K562 (cell line): ENCODE data around the gene NAXD. TPM values are rescaled to one million over a fixed set of nuclear protein-coding genes. Genes with fewer than 3 reads are reported as not detected.

ENCODE experiments used
- ATAC-seq: fragments of 200-7000 bp; cut with Tn5 transposase; 3 replicates; pipeline ENCODE4 v1.9.1; 2020; ENCODE audit warnings: moderate library complexity
- BruUV-seq: library from RNA; stranded (reverse); fragments of 400-500 nt; replicated peaks from 2 replicates; lab custom pipeline; 2021; lab: Mats Ljungman, UMichigan
- CTCF ChIA-PET: fragments of 300-600 bp; formaldehyde crosslinking; extraction: SDS; loops from one replicate; lab custom pipeline; 2021; ENCODE audit warnings: low intra/inter-chr PET ratio; lab: Yijun Ruan, JAX
- POLR2A ChIA-PET: fragments of 300-600, 350-650 bp; sonication (Branson Sonifier 250); formaldehyde crosslinking; extraction: SDS; loops from one replicate; lab custom pipeline; 2021; ENCODE audit warnings: antibody characterized with exemption, inconsistent platforms; lab: Yijun Ruan, JAX
- DNase-seq, 4 experiments: peaks; one replicate each; pipeline versions ENCODE4 v3.0.0 to v3.0.0-alpha.2; 2011 to 2018; ENCODE audit warnings: low spot score in 3 of 4, mixed read lengths in 3 of 4; ENCODE audit errors: extremely low read depth in 1 of 4
- FAIRE-seq: peaks from 2 replicates; lab custom pipeline; 2011; peaks lifted over from hg19 to GRCh38; lab: Jason Lieb, UNC
- H2AFZ ChIP-seq: 2 replicates; pipeline ENCODE4 v1.6.0; 2011; ENCODE audit warnings: low read depth, low read length, control low read depth, inconsistent platforms
- H3K27ac ChIP-seq: fragments of 200-600 bp; 3 replicates; pipeline ENCODE4 v1.8.0; 2011; ENCODE audit warnings: low read depth, mild to moderate bottlenecking, control low read depth, inconsistent platforms, low read length, moderate library complexity, mixed read lengths; ENCODE audit errors: extremely low read depth
- H3K27me3 ChIP-seq, 2 experiments: fragments of 300-600 bp in 1 of 2; 2 replicates in 1 of 2; 3 replicates in 1 of 2; pipeline versions ENCODE4 v1.6.0 to v1.8.0; 2011; ENCODE audit warnings: inconsistent platforms in 2 of 2, low read length in 2 of 2, mild to moderate bottlenecking in 1 of 2, mixed read lengths in 1 of 2, moderate library complexity in 1 of 2; ENCODE audit not compliant: control insufficient read depth in 2 of 2, insufficient read depth in 2 of 2
- H3K36me3 ChIP-seq: fragments of 300-600 bp; 3 replicates; pipeline ENCODE4 v1.8.0; 2011; ENCODE audit warnings: mild to moderate bottlenecking, low read length, inconsistent platforms; ENCODE audit not compliant: control insufficient read depth, insufficient read depth
- H3K4me1 ChIP-seq, 2 experiments: fragments of 200-600 bp in 1 of 2; replicated peaks in 1 of 2; 2 replicates in 1 of 2; 3 replicates in 1 of 2; pipeline versions ENCODE4 v1.5.1 to v1.8.0; 2011; ENCODE audit warnings: inconsistent platforms in 2 of 2, low read length in 2 of 2, mild to moderate bottlenecking in 1 of 2, mixed read lengths in 1 of 2, moderate library complexity in 1 of 2; ENCODE audit not compliant: control insufficient read depth in 2 of 2, insufficient read depth in 2 of 2
- H3K4me2 ChIP-seq: 2 replicates; pipeline ENCODE4 v1.6.1; 2011; ENCODE audit warnings: low read length, control low read depth, inconsistent platforms, mixed read lengths; ENCODE audit not compliant: insufficient read depth
- H3K4me3 ChIP-seq: fragments of 200-600 bp; sonication (generic), shearing (Covaris generic); 2 replicates; pipeline ENCODE4 v1.5.1; 2016; ENCODE audit warnings: control low read depth, inconsistent platforms
- H3K79me2 ChIP-seq: fragments of 200-600 bp; 3 replicates; pipeline ENCODE4 v1.8.0; 2011; ENCODE audit warnings: low read length, inconsistent platforms; ENCODE audit not compliant: control insufficient read depth, insufficient read depth
- H3K9ac ChIP-seq, 2 experiments: 2 replicates each; pipeline versions ENCODE4 v1.6.0 to v1.6.1; 2011; ENCODE audit warnings: low read depth in 2 of 2, low read length in 2 of 2, control low read depth in 1 of 2, inconsistent platforms in 1 of 2, mild to moderate bottlenecking in 1 of 2, mixed read lengths in 1 of 2; ENCODE audit not compliant: insufficient read depth in 1 of 2
- H3K9me1 ChIP-seq: one replicate; pipeline ENCODE4 v1.6.0; 2011; ENCODE audit warnings: inconsistent platforms, mild to moderate bottlenecking, low read length, moderate library complexity; ENCODE audit not compliant: control insufficient read depth, insufficient read depth
- H3K9me3 ChIP-seq: replicated peaks from 2 replicates; pipeline ENCODE4 v1.5.1; 2011; ENCODE audit warnings: low read depth, low read length, inconsistent platforms; ENCODE audit not compliant: control insufficient read depth, insufficient read depth
- H4K20me1 ChIP-seq: replicated peaks from 2 replicates; pipeline ENCODE4 v1.6.1; 2011; ENCODE audit warnings: low read length, inconsistent platforms, mixed read lengths; ENCODE audit not compliant: control insufficient read depth, insufficient read depth
- NFIC ChIP-seq: fragments of 450-650 bp; IDR thresholded peaks from 2 replicates; pipeline ENCODE4 v1.6.1; 2017; ENCODE audit warnings: mild to moderate bottlenecking, inconsistent platforms
- PTRF ChIP-seq: fragments of 450-650 bp; IDR thresholded peaks from 2 replicates; pipeline ENCODE4 v1.6.1; 2016; ENCODE audit warnings: mild to moderate bottlenecking, missing genetic modification characterization, missing compliant biosample characterization
- SRSF7 ChIP-seq: fragments of 200-400 bp; formaldehyde crosslinking; optimal IDR thresholded peaks from 2 replicates; pipeline ENCODE3; 2017; ENCODE audit warnings: mild to moderate bottlenecking, low read depth, low read length
- ZNF184 ChIP-seq: sonication (generic); formaldehyde crosslinking; IDR thresholded peaks from 2 replicates; pipeline ENCODE4 v1.5.0; 2020; ENCODE audit warnings: missing genetic modification reagents
- WGBS: fragments of 100-300 bp; shearing (Covaris generic); methylation state at CpG from one replicate; pipeline ENCODE4 v1.1.6; 2016; ENCODE audit warnings: low coverage, mixed read lengths; ENCODE audit not compliant: insufficient coverage; ENCODE audit errors: missing lambda C conversion rate; 5-methylcytosine and 5-hydroxymethylcytosine counted together
- in situ Hi-C: fragments of 300-500 bp; cut with MboI; formaldehyde crosslinking; loops from 4 replicates; pipeline ENCODE4 v1.15.0; 2018; ENCODE audit warnings: inconsistent platforms, mixed read lengths
- intact Hi-C: fragments of 100-400 bp; cut with micrococcal nuclease; formaldehyde crosslinking; loops from 2 replicates; pipeline ENCODE4 v1.14.2; 2022
- polyA plus RNA-seq, 8 experiments: library from polyadenylated mRNA; depleted of rRNA in 4 of 8; stranded (reverse) in 5 of 8; unstranded in 3 of 8; fragments of >200 nt; fragmentation: Nextera tagmentation in 2 of 8; fragmentation: Illumina TruSeq in 1 of 8; extraction: Ambion mirVana in 2 of 8; extraction: Trizol in 1 of 8; gene quantifications; 2 replicates each; pipeline versions ENCODE4 v1.2.1 to v1.2.3, GENCODE V29; 2011 to 2014; ENCODE audit warnings: inconsistent platforms in 1 of 8, missing spikeins in 1 of 8
- total RNA-seq, 7 experiments: library from RNA; depleted of rRNA in 6 of 7; stranded (reverse); fragments of >200 nt in 6 of 7; fragmentation: Illumina TruSeq in 2 of 7; extraction: Trizol in 2 of 7; gene quantifications; 2 replicates each; pipeline versions ENCODE4 v1.2.1 to v1.2.3, GENCODE V29; 2011 to 2021; ENCODE audit warnings: low replicate concordance in 1 of 7
- TF ChIP-seq, protein P1 (sequence below), 2 experiments: fragments of 150-350 bp in 1 of 2; IDR thresholded peaks; 2 replicates each; pipeline ENCODE4 v1.6.1; 2012 to 2016; ENCODE audit warnings: low read depth in 2 of 2, low read length in 2 of 2, mild to moderate bottlenecking in 1 of 2, moderate library complexity in 1 of 2
- TF ChIP-seq, protein P2 (sequence below): fragments of 250-450 bp; sonication (Bioruptor Pico); IDR thresholded peaks from 2 replicates; pipeline ENCODE4 v1.5.0; 2021

NAXD gene
- total and polyA plus RNA-seq, 9 of the 15 experiments (the other 6 are each of a cell fraction or from before 2014, with no cell fraction given): 0.59 to 20.6 (median 13.0) TPM

DNA sequence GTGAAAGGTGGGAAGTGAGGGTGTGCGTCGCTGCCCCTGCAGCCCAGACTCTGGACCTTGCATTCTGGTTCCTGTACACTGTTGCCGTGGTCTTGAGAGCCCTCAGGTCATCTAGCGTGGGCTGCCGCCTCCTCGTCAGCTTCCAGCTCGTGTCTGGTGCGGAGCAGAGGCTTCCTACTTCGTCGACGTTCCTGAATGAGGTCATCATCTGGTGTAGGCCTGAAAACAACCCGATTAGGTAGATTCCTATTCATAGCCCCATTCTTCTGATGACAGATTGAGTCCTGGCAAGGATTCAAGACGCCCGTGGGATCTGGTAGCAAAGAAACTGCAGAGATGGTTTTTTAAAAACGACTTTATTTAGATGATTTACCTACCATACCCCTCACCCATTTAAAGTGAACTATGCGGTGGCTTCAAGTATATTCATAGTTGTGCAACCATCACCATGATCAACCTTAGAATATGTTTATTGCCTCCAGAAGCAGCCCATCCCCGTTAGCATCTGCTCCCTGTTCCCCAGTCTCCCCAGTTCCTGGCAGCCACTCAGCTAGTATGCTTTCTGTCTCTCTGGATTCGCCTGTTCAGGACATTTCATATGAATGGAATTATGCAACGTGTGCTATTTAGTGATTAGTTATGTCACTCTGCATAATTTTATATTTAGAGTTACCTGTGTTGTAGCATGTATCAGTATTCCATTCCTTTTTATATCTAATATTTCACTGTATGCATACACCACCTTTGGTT, 13.8 kb downstream of the NAXD start:
- H3K9me3 ChIP-seq: no peaks in the 10 kb centered on the region
- peak overlapping the region in 1 of 2 experiments; percentile 35; a peak in 1 of 4 replicates for H3K9ac ChIP-seq
- no peaks in the 10 kb centered on the region for H4K20me1 ChIP-seq
- no peaks in the 10 kb centered on the region for H3K27me3 ChIP-seq
- intact Hi-C loops: no loop called here
- ChIA-PET POLR2A (interaction anchor here (0.5 to 1.2 kb wide), 2 partner anchors 22 to 25 kb away, joined by 3 read pairs; no protein-coding TSS in a partner anchor), CTCF (no interaction called here)
- ATAC-seq (no peak), FAIRE-seq (no peak), DNase-seq (no peak)
- peaks cover 27% of the 10 kb centered on the region for H3K79me2 ChIP-seq
- no peak overlapping the region for H3K27ac ChIP-seq
- no peak overlapping the region for H2AFZ ChIP-seq
- H3K9me1 ChIP-seq: no peaks in the 10 kb centered on the region
- H3K4me2 ChIP-seq: no peak overlapping the region
- H3K4me3 ChIP-seq: no peak overlapping the region
- WGBS: 78% methylated on average over 18 of the region's 19 CpGs
- TF ChIP-seq, protein P1, sequence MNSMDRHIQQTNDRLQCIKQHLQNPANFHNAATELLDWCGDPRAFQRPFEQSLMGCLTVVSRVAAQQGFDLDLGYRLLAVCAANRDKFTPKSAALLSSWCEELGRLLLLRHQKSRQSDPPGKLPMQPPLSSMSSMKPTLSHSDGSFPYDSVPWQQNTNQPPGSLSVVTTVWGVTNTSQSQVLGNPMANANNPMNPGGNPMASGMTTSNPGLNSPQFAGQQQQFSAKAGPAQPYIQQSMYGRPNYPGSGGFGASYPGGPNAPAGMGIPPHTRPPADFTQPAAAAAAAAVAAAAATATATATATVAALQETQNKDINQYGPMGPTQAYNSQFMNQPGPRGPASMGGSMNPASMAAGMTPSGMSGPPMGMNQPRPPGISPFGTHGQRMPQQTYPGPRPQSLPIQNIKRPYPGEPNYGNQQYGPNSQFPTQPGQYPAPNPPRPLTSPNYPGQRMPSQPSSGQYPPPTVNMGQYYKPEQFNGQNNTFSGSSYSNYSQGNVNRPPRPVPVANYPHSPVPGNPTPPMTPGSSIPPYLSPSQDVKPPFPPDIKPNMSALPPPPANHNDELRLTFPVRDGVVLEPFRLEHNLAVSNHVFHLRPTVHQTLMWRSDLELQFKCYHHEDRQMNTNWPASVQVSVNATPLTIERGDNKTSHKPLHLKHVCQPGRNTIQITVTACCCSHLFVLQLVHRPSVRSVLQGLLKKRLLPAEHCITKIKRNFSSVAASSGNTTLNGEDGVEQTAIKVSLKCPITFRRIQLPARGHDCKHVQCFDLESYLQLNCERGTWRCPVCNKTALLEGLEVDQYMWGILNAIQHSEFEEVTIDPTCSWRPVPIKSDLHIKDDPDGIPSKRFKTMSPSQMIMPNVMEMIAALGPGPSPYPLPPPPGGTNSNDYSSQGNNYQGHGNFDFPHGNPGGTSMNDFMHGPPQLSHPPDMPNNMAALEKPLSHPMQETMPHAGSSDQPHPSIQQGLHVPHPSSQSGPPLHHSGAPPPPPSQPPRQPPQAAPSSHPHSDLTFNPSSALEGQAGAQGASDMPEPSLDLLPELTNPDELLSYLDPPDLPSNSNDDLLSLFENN (IDR thresholded peaks at IDR 0.05; ENCODE audit: low read depth in 2 of 2, low read length in 2 of 2): no peak
- no peak for TF ChIP-seq PTRF (tag)
- peak; percentile 23 for TF ChIP-seq NFIC
- TF ChIP-seq, protein P2, sequence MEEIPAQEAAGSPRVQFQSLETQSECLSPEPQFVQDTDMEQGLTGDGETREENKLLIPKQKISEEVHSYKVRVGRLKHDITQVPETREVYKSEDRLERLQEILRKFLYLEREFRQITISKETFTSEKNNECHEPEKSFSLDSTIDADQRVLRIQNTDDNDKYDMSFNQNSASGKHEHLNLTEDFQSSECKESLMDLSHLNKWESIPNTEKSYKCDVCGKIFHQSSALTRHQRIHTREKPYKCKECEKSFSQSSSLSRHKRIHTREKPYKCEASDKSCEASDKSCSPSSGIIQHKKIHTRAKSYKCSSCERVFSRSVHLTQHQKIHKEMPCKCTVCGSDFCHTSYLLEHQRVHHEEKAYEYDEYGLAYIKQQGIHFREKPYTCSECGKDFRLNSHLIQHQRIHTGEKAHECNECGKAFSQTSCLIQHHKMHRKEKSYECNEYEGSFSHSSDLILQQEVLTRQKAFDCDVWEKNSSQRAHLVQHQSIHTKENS (CRISPR knock-in tag): no peak
- TF ChIP-seq ZNF184: no peak
- TF ChIP-seq SRSF7: no peak
- in situ Hi-C loops: no loop called here
- H3K4me1 ChIP-seq: peaks cover 0 to 12% of the 10 kb centered on the region in 2 experiments; a peak in 1 of 5 replicates
- peaks cover 38% of the 10 kb centered on the region; the same call in 2 of the 3 replicates for H3K36me3 ChIP-seq
- BruUV-seq: no TSS peak
